Astrocyte (in vitro differentiated cells and primary cell): ENCODE data around the gene ROPN1B. TPM values are rescaled to one million over a fixed set of nuclear protein-coding genes. Genes with fewer than 3 reads are reported as not detected.

Experiments
- DNase-seq: peaks from one replicate; pipeline ENCODE4 v3.0.0-alpha.2; 2010; ENCODE audit warnings: low read depth
- FAIRE-seq: peaks from 2 replicates; lab custom pipeline; 2011; peaks lifted over from hg19 to GRCh38; lab: Jason Lieb, UNC
- H2AFZ ChIP-seq: 2 replicates; pipeline ENCODE4 v1.6.0; 2012; ENCODE audit warnings: low read depth, low read length, inconsistent platforms
- H3K27ac ChIP-seq: 2 replicates; pipeline ENCODE4 v1.5.1; 2011; ENCODE audit warnings: low read depth, low read length, inconsistent platforms
- H3K27me3 ChIP-seq: 2 replicates; pipeline ENCODE4 v1.6.0; 2011; ENCODE audit warnings: low read length, inconsistent platforms; ENCODE audit not compliant: insufficient read depth
- H3K36me3 ChIP-seq: 2 replicates; pipeline ENCODE4 v1.5.1; 2011; ENCODE audit warnings: low read length, inconsistent platforms; ENCODE audit not compliant: insufficient read depth
- H3K4me1 ChIP-seq: 2 replicates; pipeline ENCODE4 v1.5.1; 2011; ENCODE audit warnings: low read length, inconsistent platforms; ENCODE audit not compliant: insufficient read depth
- H3K4me2 ChIP-seq: 2 replicates; pipeline ENCODE4 v1.6.0; 2012; ENCODE audit warnings: low read length, inconsistent platforms
- H3K4me3 ChIP-seq: 2 replicates; pipeline ENCODE4 v1.5.1; 2011; ENCODE audit warnings: low read depth, mild to moderate bottlenecking, low read length, inconsistent platforms; ENCODE audit not compliant: insufficient read depth
- H3K79me2 ChIP-seq: 2 replicates; pipeline ENCODE4 v1.6.0; 2012; ENCODE audit warnings: mild to moderate bottlenecking, low read length, inconsistent platforms; ENCODE audit not compliant: insufficient read depth
- H3K9ac ChIP-seq: 2 replicates; pipeline ENCODE4 v1.6.0; 2012; ENCODE audit warnings: mild to moderate bottlenecking, low read length, inconsistent platforms
- H3K9me3 ChIP-seq: 2 replicates; pipeline ENCODE4 v1.5.1; 2012; ENCODE audit warnings: low read depth, mild to moderate bottlenecking, low read length, inconsistent platforms; ENCODE audit not compliant: insufficient read depth
- H4K20me1 ChIP-seq: 2 replicates; pipeline ENCODE4 v1.6.0; 2012; ENCODE audit warnings: low read length, inconsistent platforms; ENCODE audit not compliant: insufficient read depth
- H3K27ac Mint-ChIP-seq: one replicate; pipeline ENCODE4 v1.8.0; 2021; ENCODE audit warnings: mild to moderate bottlenecking, mixed read lengths; ENCODE audit not compliant: unreplicated experiment
- H3K27me3 Mint-ChIP-seq: one replicate; pipeline ENCODE4 v1.8.0; 2021; ENCODE audit warnings: low read depth, mixed read lengths; ENCODE audit not compliant: unreplicated experiment
- H3K36me3 Mint-ChIP-seq: one replicate; pipeline ENCODE4 v1.8.0; 2021; ENCODE audit warnings: low read depth, mixed read lengths; ENCODE audit not compliant: unreplicated experiment
- H3K4me1 Mint-ChIP-seq: one replicate; pipeline ENCODE4 v1.8.0; 2021; ENCODE audit warnings: low read depth, mixed read lengths; ENCODE audit not compliant: unreplicated experiment
- H3K4me3 Mint-ChIP-seq: one replicate; pipeline ENCODE4 v1.8.0; 2021; ENCODE audit warnings: mild to moderate bottlenecking, moderate library complexity, mixed read lengths; ENCODE audit not compliant: unreplicated experiment
- H3K9me3 Mint-ChIP-seq: one replicate; pipeline ENCODE4 v1.8.0; 2021; ENCODE audit warnings: mild to moderate bottlenecking, mixed read lengths; ENCODE audit not compliant: unreplicated experiment
- EZH2 ChIP-seq: IDR thresholded peaks from 2 replicates; pipeline ENCODE4 v1.6.1; 2012; ENCODE audit warnings: mild to moderate bottlenecking, low read length, inconsistent platforms; ENCODE audit not compliant: insufficient read depth
- total RNA-seq: library from RNA; stranded (reverse); gene quantifications from 2 replicates; pipeline ENCODE4 v1.2.1, GENCODE V29; 2021
- TF ChIP-seq, protein P1 (sequence below): IDR thresholded peaks from 2 replicates; pipeline ENCODE4 v1.5.1; 2011; ENCODE audit warnings: low read depth, mild to moderate bottlenecking, inconsistent platforms, low read length, moderate library complexity; ENCODE audit not compliant: insufficient read depth

ROPN1B gene
- total RNA-seq, 1 donor from 2014 or later, result not detected

DNA sequence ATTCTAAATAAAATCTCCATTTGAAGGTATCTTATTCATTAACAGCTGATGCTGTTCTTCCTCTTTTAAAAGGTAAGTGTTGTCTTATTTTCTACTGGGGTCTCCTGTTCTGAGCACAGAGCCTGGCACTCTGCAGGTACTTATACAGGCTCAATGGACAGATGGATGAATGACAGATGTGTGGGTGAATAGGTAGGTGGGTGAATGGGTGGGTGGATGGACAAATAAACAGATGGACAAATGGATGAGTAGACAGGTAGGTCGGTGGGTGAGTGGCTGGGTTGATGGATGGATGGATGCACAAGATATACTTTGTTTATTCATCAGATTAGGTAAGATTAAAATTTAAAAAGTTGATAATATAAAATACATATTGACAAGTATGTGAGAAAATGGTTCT lies 61.5 kb downstream of the ROPN1B start:
- peaks cover 14% of the 10 kb centered on the region for H3K9me3 Mint-ChIP-seq
- no peak overlapping the region for H2AFZ ChIP-seq
- TF ChIP-seq, protein P1, sequence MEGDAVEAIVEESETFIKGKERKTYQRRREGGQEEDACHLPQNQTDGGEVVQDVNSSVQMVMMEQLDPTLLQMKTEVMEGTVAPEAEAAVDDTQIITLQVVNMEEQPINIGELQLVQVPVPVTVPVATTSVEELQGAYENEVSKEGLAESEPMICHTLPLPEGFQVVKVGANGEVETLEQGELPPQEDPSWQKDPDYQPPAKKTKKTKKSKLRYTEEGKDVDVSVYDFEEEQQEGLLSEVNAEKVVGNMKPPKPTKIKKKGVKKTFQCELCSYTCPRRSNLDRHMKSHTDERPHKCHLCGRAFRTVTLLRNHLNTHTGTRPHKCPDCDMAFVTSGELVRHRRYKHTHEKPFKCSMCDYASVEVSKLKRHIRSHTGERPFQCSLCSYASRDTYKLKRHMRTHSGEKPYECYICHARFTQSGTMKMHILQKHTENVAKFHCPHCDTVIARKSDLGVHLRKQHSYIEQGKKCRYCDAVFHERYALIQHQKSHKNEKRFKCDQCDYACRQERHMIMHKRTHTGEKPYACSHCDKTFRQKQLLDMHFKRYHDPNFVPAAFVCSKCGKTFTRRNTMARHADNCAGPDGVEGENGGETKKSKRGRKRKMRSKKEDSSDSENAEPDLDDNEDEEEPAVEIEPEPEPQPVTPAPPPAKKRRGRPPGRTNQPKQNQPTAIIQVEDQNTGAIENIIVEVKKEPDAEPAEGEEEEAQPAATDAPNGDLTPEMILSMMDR, result no peak
- no peak for TF ChIP-seq EZH2
- no peaks in the 10 kb centered on the region for H3K27me3 ChIP-seq
- no peaks in the 10 kb centered on the region for H3K36me3 ChIP-seq
- FAIRE-seq, result no peak
- H4K20me1 ChIP-seq, result peaks cover 6% of the 10 kb centered on the region
- peaks cover 52% of the 10 kb centered on the region for H3K36me3 Mint-ChIP-seq
- H3K4me2 ChIP-seq, result no peak overlapping the region
- no peak overlapping the region for H3K4me3 ChIP-seq
- no peak for DNase-seq
- no peak overlapping the region for H3K9ac ChIP-seq
- H3K4me1 Mint-ChIP-seq, result peaks cover 10% of the 10 kb centered on the region
- H3K27ac ChIP-seq, result no peak overlapping the region
- no peaks in the 10 kb centered on the region for H3K4me1 ChIP-seq
- H3K9me3 ChIP-seq, result peaks cover 9% of the 10 kb centered on the region
- H3K79me2 ChIP-seq, result no peaks in the 10 kb centered on the region
- H3K27ac Mint-ChIP-seq, result no peak overlapping the region
- H3K27me3 Mint-ChIP-seq, result no peaks in the 10 kb centered on the region
- H3K4me3 Mint-ChIP-seq, result no peak overlapping the region

DNA sequence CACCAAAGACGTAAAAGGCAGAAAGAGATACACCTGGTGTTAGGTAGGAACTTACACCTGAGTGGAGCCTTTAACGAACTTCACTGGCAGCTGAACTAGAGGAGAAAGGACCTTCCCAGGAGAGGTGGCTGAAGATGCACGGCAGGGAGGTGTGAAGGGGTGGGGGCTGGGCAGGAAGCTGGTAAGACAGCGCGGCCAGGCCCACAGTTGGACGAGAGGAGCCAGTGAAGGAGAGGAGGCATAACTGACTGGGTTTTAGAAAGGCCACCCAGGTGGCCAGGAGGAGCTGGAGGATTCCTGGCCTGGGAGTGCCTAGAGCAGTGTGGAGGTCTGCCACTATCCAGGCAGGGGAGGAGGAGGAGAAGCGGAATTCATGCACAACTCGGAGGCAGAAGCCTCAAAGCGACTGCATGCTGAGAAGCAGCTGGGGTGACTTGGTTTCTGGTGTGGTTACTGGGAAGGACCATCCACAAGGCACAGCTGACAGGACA lies 63.0 kb downstream of the ROPN1B start:
- FAIRE-seq (no peak), DNase-seq (no peak)
- Histone ChIP-seq H3K36me3 (no peaks in the 10 kb centered on the region), H3K4me1 (no peaks in the 10 kb centered on the region), H4K20me1 (peaks cover 6% of the 10 kb centered on the region), H3K27me3 (no peaks in the 10 kb centered on the region), H3K79me2 (no peaks in the 10 kb centered on the region), H3K4me2 (no peak overlapping the region), H3K4me3 (no peak overlapping the region), H3K27ac (no peak overlapping the region), H2AFZ (no peak overlapping the region), H3K9ac (no peak overlapping the region), H3K9me3 (peaks cover 9% of the 10 kb centered on the region)
- H3K27ac Mint-ChIP-seq, result no peak overlapping the region
- H3K27me3 Mint-ChIP-seq, result no peaks in the 10 kb centered on the region
- peaks cover 10% of the 10 kb centered on the region for H3K4me1 Mint-ChIP-seq
- H3K4me3 Mint-ChIP-seq, result no peak overlapping the region
- peaks cover 18% of the 10 kb centered on the region for H3K9me3 Mint-ChIP-seq
- TF ChIP-seq, protein P1, result no peak
- TF ChIP-seq EZH2, result no peak
- H3K36me3 Mint-ChIP-seq, result peaks cover 49% of the 10 kb centered on the region

Other genes with a start within 250 kb of the ROPN1B start
- gene SLC41A3, start 114.9 kb downstream of the ROPN1B start, total RNA-seq, result 27.8 and 31.6 TPM in 2 replicates
- not detected in 2 replicates for gene ALDH1L1, start 211.4 kb downstream of the ROPN1B start, total RNA-seq